ENCODE data around the gene HOXC13. TPM values are rescaled to one million over a fixed set of nuclear protein-coding genes. Genes with fewer than 3 reads are reported as not detected.

Gene HOXC13
- total and polyA plus RNA-seq, 9 of the 15 experiments (the other 6 are each of a cell fraction or from before 2014, with no cell fraction given) = 0.03 to 0.29 (median 0.17) TPM; not detected in 2

GRCh38 chr12:53967421-53967925 lies 28.8 kb downstream of the HOXC13 start:
- Histone ChIP-seq H3K4me1 (replicated peaks in 1 of 2; ENCODE audit: control insufficient read depth in 2 of 2, insufficient read depth in 2 of 2, low read length in 2 of 2) (peaks cover 0 to 12% of the 10 kb centered on the region in 2 experiments; a peak in 4 of 5 replicates), H3K4me3 (no peak overlapping the region), H3K36me3 (ENCODE audit: control insufficient read depth, insufficient read depth, low read length) (no peaks in the 10 kb centered on the region), H3K9me3 (replicated peaks; ENCODE audit: control insufficient read depth, insufficient read depth, low read depth, low read length) (no peaks in the 10 kb centered on the region), H3K4me2 (ENCODE audit: insufficient read depth, low read length) (no peak overlapping the region), H2AFZ (ENCODE audit: low read depth, low read length) (no peak overlapping the region), H3K79me2 (ENCODE audit: control insufficient read depth, insufficient read depth, low read length) (no peaks in the 10 kb centered on the region), H3K27ac (ENCODE audit: extremely low read depth, low read depth, low read length) (no peak overlapping the region), H3K27me3 (ENCODE audit: control insufficient read depth in 2 of 2, insufficient read depth in 2 of 2, low read length in 2 of 2) (peaks cover 79 to 86% of the 10 kb centered on the region in 2 experiments), H3K9me1 (ENCODE audit: control insufficient read depth, insufficient read depth, low read length) (no peaks in the 10 kb centered on the region), H3K9ac (ENCODE audit: insufficient read depth in 1 of 2, low read depth in 2 of 2, low read length in 2 of 2) (no peak overlapping the region), H4K20me1 (replicated peaks; ENCODE audit: control insufficient read depth, insufficient read depth, low read length) (no peaks in the 10 kb centered on the region; the same call in 1 of the 2 replicates)
- in situ Hi-C loops (cut with MboI) = no loop called here
- WGBS (ENCODE audit: insufficient coverage, low coverage, missing lambda C conversion rate) = 3% methylated on average over 5 of the region's 5 CpGs
- POLR2A ChIA-PET = interaction anchor here (0.9 kb wide), 1 partner anchor 30 kb away, joined by 3 read pairs; no protein-coding TSS in a partner anchor
- no TSS peak for BruUV-seq (replicated peaks)
- intact Hi-C loops (cut with micrococcal nuclease) = no loop called here
- CTCF ChIA-PET (ENCODE audit: low intra/inter-chr PET ratio) = no interaction called here
- ATAC-seq (no peak), DNase-seq (ENCODE audit: extremely low read depth in 1 of 4, low spot score in 3 of 4) (no peak), FAIRE-seq (no peak)
- TF ChIP-seq SRSF3 (IDR thresholded peaks at IDR 0.05; ENCODE audit: insufficient read depth, low read length) (no peak), THRAP3 (IDR thresholded peaks at IDR 0.05; ENCODE audit: borderline replicate concordance) (no peak), CBX5 (IDR thresholded peaks at IDR 0.05; ENCODE audit: borderline replicate concordance, low read depth) (no peak)

- no TSS peak for BruUV-seq (replicated peaks)
- intact Hi-C loops (cut with micrococcal nuclease) = no loop called here
- peaks cover 5% of the 10 kb centered on the region for H4K20me1 ChIP-seq (replicated peaks; ENCODE audit: control insufficient read depth, insufficient read depth, low read length)
- H3K36me3 ChIP-seq (ENCODE audit: control insufficient read depth, insufficient read depth, low read length) = no peaks in the 10 kb centered on the region
- H3K9ac ChIP-seq (ENCODE audit: insufficient read depth in 1 of 2, low read depth in 2 of 2, low read length in 2 of 2) = no peak overlapping the region; a peak in 1 of 4 replicates
- no peak overlapping the region for H2AFZ ChIP-seq (ENCODE audit: low read depth, low read length)
- no peak for FAIRE-seq
- in situ Hi-C loops (cut with MboI) = no loop called here
- no peak overlapping the region for H3K4me2 ChIP-seq (ENCODE audit: insufficient read depth, low read length)
- 5% methylated on average over 24 of the region's 24 CpGs for WGBS (ENCODE audit: insufficient coverage, low coverage, missing lambda C conversion rate)
- no peaks in the 10 kb centered on the region for H3K9me3 ChIP-seq (replicated peaks; ENCODE audit: control insufficient read depth, insufficient read depth, low read depth, low read length)
- POLR2A ChIA-PET = interaction anchor here (0.9 to 1.2 kb wide), 2 partner anchors 25 to 29 kb away, joined by 3 to 4 read pairs; no protein-coding TSS in a partner anchor
- H3K9me1 ChIP-seq (ENCODE audit: control insufficient read depth, insufficient read depth, low read length) = no peaks in the 10 kb centered on the region
- CTCF ChIA-PET (ENCODE audit: low intra/inter-chr PET ratio) = no interaction called here
- no peak overlapping the region for H3K4me3 ChIP-seq
- no peak overlapping the region for H3K27ac ChIP-seq (ENCODE audit: extremely low read depth, low read depth, low read length)
- H3K27me3 ChIP-seq (ENCODE audit: control insufficient read depth in 2 of 2, insufficient read depth in 2 of 2, low read length in 2 of 2) = peaks cover 81 to 90% of the 10 kb centered on the region in 2 experiments
- no peaks in the 10 kb centered on the region for H3K79me2 ChIP-seq (ENCODE audit: control insufficient read depth, insufficient read depth, low read length)
- no peak for DNase-seq (ENCODE audit: extremely low read depth in 1 of 4, low spot score in 3 of 4)
- peaks cover 0 to 15% of the 10 kb centered on the region in 2 experiments; a peak in 4 of 5 replicates for H3K4me1 ChIP-seq (replicated peaks in 1 of 2; ENCODE audit: control insufficient read depth in 2 of 2, insufficient read depth in 2 of 2, low read length in 2 of 2)
- no peak for ATAC-seq
- TF ChIP-seq ARID1B (IDR thresholded peaks at IDR 0.05) (no peak), FOS (IDR thresholded peaks at IDR 0.05; ENCODE audit: extremely low read depth, insufficient read length) (no peak), MAFG (tag; conservative IDR thresholded peaks at IDR 0.05) (no peak), TAF7 (tag; IDR thresholded peaks at IDR 0.05) (no peak), FOXP4 (CRISPR knock-in tag; IDR thresholded peaks at IDR 0.05; ENCODE audit: borderline replicate concordance) (no peak)
These were observed 29.8 kb downstream of the HOXC13 start for GRCh38 chr12:53968214-53969127.

All from K562 (cell line).